Activated CD4-positive, alpha-beta T cell treated with anti-CD3 and anti-CD28 coated beads, Interleukin-2, Interleukin-4, amounts not matched to agents 100 ng/mL and 50 ng/mL, durations not matched to agents 16 hours and 8 hours (primary cell): ENCODE data around the gene ACTR10.
A peak's percentile ranks its signal among the peaks of the same experiment; 100 is the strongest.
"Not testable (repeated sequence)": the region's sequence is repeated elsewhere in the genome, so short reads cannot be mapped to it uniquely, and the experiment has no call there.

Experiments
- DNase-seq: peaks from one replicate; pipeline ENCODE4 v3.0.0-alpha.2; 2020; ENCODE audit warnings: low spot score

The ACTR10 gene

GRCh38 chr14:58216544-58216943 is 16.6 kb downstream of the ACTR10 start:
- no peak for DNase-seq

GRCh38 chr14:58227096-58227819 is 27.3 kb downstream of the ACTR10 start:
- DNase-seq, result no peak

- no peak for DNase-seq
Observed at GRCh38 chr14:58238252-58239243, 38.6 kb downstream of the ACTR10 start.

GRCh38 chr14:58239244-58240195 is 39.6 kb downstream of the ACTR10 start:
- peak; percentile 78 for DNase-seq

GRCh38 chr14:58243790-58244555 is 44.0 kb downstream of the ACTR10 start:
- peak; percentile 37 for DNase-seq

GRCh38 chr14:58244556-58245387 is 44.8 kb downstream of the ACTR10 start, which contains the start of gene PSMA3:
PSMA3 (plus strand) TSS chr14:58244843; CDS start chr14:58244921, 78 bp downstream.
- DNase-seq, result peak; percentile 99

- DNase-seq, result no peak
Observed at GRCh38 chr14:58245562-58245961, 45.6 kb downstream of the ACTR10 start.

- no peak for DNase-seq
Observed at GRCh38 chr14:58249611-58250010, 49.7 kb downstream of the ACTR10 start.

GRCh38 chr14:58258156-58258555 is 58.2 kb downstream of the ACTR10 start:
- DNase-seq, result no peak

GRCh38 chr14:58262005-58262404 is 62.1 kb downstream of the ACTR10 start:
- DNase-seq, result not testable (repeated sequence)

GRCh38 chr14:58265401-58265800 is 65.5 kb downstream of the ACTR10 start:
- no peak for DNase-seq

- DNase-seq, result no peak
Observed at GRCh38 chr14:58270628-58271027, 70.7 kb downstream of the ACTR10 start.

GRCh38 chr14:58272588-58273372 is 72.8 kb downstream of the ACTR10 start:
- no peak for DNase-seq

- no peak for DNase-seq
Observed at GRCh38 chr14:58274881-58275280, 74.9 kb downstream of the ACTR10 start.

GRCh38 chr14:58275527-58276190 is 75.7 kb downstream of the ACTR10 start:
- DNase-seq, result no peak

GRCh38 chr14:58276208-58276607 is 76.3 kb downstream of the ACTR10 start:
- no peak for DNase-seq

- no peak for DNase-seq
Observed at GRCh38 chr14:58278177-58278576, 78.2 kb downstream of the ACTR10 start.

GRCh38 chr14:58280954-58281787 is 81.2 kb downstream of the ACTR10 start:
- peak; percentile 51 for DNase-seq
